Fibroblast of mammary gland (primary cell): ENCODE data around the gene KIF26B.

ENCODE experiments used
- DNase-seq: peaks from one replicate; pipeline ENCODE4 v3.0.0-alpha.2; 2010; ENCODE audit warnings: low read depth
- H3K4me3 ChIP-seq: 2 replicates; pipeline ENCODE4 v1.5.1; 2011; ENCODE audit warnings: low read depth, mild to moderate bottlenecking, low read length, moderate library complexity; ENCODE audit not compliant: control insufficient read depth
- TF ChIP-seq, protein P1 (sequence below): conservative IDR thresholded peaks from 2 replicates; pipeline ENCODE4 v1.5.1; 2011; ENCODE audit warnings: low read depth, low read length, inconsistent platforms; ENCODE audit not compliant: control insufficient read depth, insufficient read depth

Gene KIF26B

DNA sequence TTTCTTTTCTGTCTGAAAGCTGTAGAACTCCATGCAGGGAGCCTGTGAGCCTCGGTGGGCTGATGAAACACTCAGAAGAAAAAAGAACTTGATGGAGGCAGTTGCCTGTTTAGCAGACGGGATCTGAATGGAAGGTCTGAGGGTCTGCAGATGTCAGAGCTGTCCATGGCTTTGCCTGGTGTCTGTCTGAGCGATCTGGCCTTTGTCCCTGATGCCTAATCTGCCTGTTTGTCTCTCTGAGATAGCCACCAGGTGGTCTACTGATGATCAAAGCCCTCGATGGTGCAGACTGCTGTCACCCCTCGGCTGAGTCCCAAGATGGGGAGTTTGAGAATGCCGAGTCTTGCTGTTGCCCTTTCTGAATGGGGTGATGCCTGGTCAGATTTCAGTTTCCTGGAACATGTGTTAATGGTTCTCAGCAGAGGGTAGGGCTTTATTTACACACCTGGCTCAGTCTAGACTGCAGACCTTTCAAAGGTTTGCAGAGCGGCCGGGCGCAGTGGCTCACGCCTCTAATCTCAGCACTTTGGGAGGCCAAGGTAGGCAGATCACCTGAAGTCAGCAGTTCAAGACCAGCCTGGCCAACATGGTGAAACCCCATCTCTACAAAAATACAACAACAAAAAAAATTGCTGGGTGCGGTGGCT is 90.4 kb downstream of the KIF26B start:
- DNase-seq: no peak
- H3K4me3 ChIP-seq: no peak overlapping the region
- TF ChIP-seq, protein P1, sequence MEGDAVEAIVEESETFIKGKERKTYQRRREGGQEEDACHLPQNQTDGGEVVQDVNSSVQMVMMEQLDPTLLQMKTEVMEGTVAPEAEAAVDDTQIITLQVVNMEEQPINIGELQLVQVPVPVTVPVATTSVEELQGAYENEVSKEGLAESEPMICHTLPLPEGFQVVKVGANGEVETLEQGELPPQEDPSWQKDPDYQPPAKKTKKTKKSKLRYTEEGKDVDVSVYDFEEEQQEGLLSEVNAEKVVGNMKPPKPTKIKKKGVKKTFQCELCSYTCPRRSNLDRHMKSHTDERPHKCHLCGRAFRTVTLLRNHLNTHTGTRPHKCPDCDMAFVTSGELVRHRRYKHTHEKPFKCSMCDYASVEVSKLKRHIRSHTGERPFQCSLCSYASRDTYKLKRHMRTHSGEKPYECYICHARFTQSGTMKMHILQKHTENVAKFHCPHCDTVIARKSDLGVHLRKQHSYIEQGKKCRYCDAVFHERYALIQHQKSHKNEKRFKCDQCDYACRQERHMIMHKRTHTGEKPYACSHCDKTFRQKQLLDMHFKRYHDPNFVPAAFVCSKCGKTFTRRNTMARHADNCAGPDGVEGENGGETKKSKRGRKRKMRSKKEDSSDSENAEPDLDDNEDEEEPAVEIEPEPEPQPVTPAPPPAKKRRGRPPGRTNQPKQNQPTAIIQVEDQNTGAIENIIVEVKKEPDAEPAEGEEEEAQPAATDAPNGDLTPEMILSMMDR: no peak

- H3K4me3 ChIP-seq: no peak overlapping the region
- TF ChIP-seq, protein P1: no peak
- DNase-seq: no peak
Observed at GRCh38 chr1:245246433-245246832, 91.6 kb downstream of the KIF26B start.

- DNase-seq: no peak
- TF ChIP-seq, protein P1: no peak
- H3K4me3 ChIP-seq: no peak overlapping the region
Observed at GRCh38 chr1:245247356-245247755, 92.6 kb downstream of the KIF26B start.

- H3K4me3 ChIP-seq: no peak overlapping the region
- no peak for DNase-seq
- TF ChIP-seq, protein P1: no peak
Observed at GRCh38 chr1:245247801-245248200, 93.0 kb downstream of the KIF26B start.

- no peak for DNase-seq
- no peak overlapping the region for H3K4me3 ChIP-seq
- TF ChIP-seq, protein P1: no peak
Observed at GRCh38 chr1:245248231-245248731, 93.5 kb downstream of the KIF26B start.

- TF ChIP-seq, protein P1: no peak
- no peak overlapping the region for H3K4me3 ChIP-seq
- DNase-seq: no peak
Observed at GRCh38 chr1:245255783-245256182, 101.0 kb downstream of the KIF26B start.
